Gastroesophageal sphincter (tissue), 3 donors: ENCODE results near the gene MXD3.

Experiments
- CTCF ChIP-seq, 4 experiments: fragments of 200-600 bp in 2 of 4; fragments of 450-650 bp in 2 of 4; sonication (generic) in 1 of 4; IDR thresholded peaks; one replicate each; pipeline ENCODE4 v1.5.1; 2017 to 2019; ENCODE audit warnings: antibody characterized with exemption in 4 of 4, mild to moderate bottlenecking in 2 of 4, moderate library complexity in 2 of 4
- POLR2A ChIP-seq, 2 donors: fragments of 450-650 bp; IDR thresholded peaks; one replicate each; pipeline ENCODE4 v1.6.1; 2017; ENCODE audit warnings: antibody characterized with exemption in 2 of 2, mild to moderate bottlenecking in 2 of 2, moderate library complexity in 1 of 2
- POLR2AphosphoS5 ChIP-seq: sonication (generic); formaldehyde crosslinking; IDR thresholded peaks from one replicate; pipeline ENCODE4 v1.6.1; 2017; ENCODE audit warnings: antibody characterized with exemption

GRCh38 chr5:177291735-177292134 is 20.0 kb downstream of the MXD3 start:
- TF ChIP-seq CTCF (IDR thresholded peaks at IDR 0.05) (no peak), POLR2AphosphoS5 (no peak), POLR2A (IDR thresholded peaks at IDR 0.05) (no peak)
